IMR-90 (cell line): ENCODE data around the gene SLC38A8. TPM values are rescaled to one million over a fixed set of nuclear protein-coding genes. Genes with fewer than 3 reads are reported as not detected.

Experiments used
- ATAC-seq: fragments of 200-7000 bp; cut with Tn5 transposase; 2 replicates; pipeline ENCODE4 v1.9.1; 2020; ENCODE audit warnings: low read depth, mild to moderate bottlenecking, moderate library complexity
- BruUV-seq: library from RNA; stranded (reverse); fragments of 400-500 nt; replicated peaks from 2 replicates; lab custom pipeline; 2021; lab: Mats Ljungman, UMichigan
- CTCF ChIA-PET: fragments of 300-600 bp; formaldehyde crosslinking; extraction: SDS; loops from one replicate; lab custom pipeline; 2021; ENCODE audit warnings: antibody characterized with exemption; lab: Yijun Ruan, JAX
- POLR2A ChIA-PET: fragments of 300-600 bp; sonication (Branson Sonifier 250); formaldehyde crosslinking; loops from one replicate; lab custom pipeline; 2022; ENCODE audit warnings: antibody characterized with exemption; ENCODE audit not compliant: unreplicated experiment; lab: Charles Lee
- DNase-seq: peaks from one replicate; pipeline ENCODE4 v3.0.0; 2013
- H2AFZ ChIP-seq: replicated peaks from 2 replicates; pipeline ENCODE3; 2013; ENCODE audit warnings: low read length, mild to moderate bottlenecking; ENCODE audit not compliant: poor library complexity
- H2AK5ac ChIP-seq: 2 replicates; pipeline ENCODE4 v1.6.1; 2013; ENCODE audit warnings: low read depth, low read length, inconsistent platforms
- H2AK9ac ChIP-seq: replicated peaks from 2 replicates; pipeline ENCODE3; 2013; ENCODE audit warnings: mild to moderate bottlenecking, low read depth, low read length, moderate library complexity; ENCODE audit not compliant: poor library complexity
- H2BK120ac ChIP-seq: 2 replicates; pipeline ENCODE4 v1.6.1; 2013; ENCODE audit warnings: low read depth, low read length, inconsistent platforms
- H2BK15ac ChIP-seq: 3 replicates; pipeline ENCODE4 v1.6.1; 2013; ENCODE audit warnings: low read depth, low read length, inconsistent platforms
- H2BK20ac ChIP-seq: 2 replicates; pipeline ENCODE4 v1.6.1; 2013; ENCODE audit warnings: low read depth, mild to moderate bottlenecking, inconsistent platforms, low read length, moderate library complexity
- H2BK5ac ChIP-seq: 2 replicates; pipeline ENCODE4 v1.6.1; 2013; ENCODE audit warnings: mild to moderate bottlenecking, low read depth, low read length, inconsistent platforms; ENCODE audit not compliant: poor library complexity, severe bottlenecking
- H3K14ac ChIP-seq: replicated peaks from 2 replicates; pipeline ENCODE4 v1.6.1; 2013; ENCODE audit warnings: low read depth, low read length, inconsistent platforms
- H3K18ac ChIP-seq: 2 replicates; pipeline ENCODE4 v1.6.1; 2013; ENCODE audit warnings: low read depth, low read length, control low read depth
- H3K23ac ChIP-seq: 2 replicates; pipeline ENCODE4 v1.6.1; 2013; ENCODE audit warnings: low read depth, low read length, inconsistent platforms
- H3K27ac ChIP-seq: 2 replicates; pipeline ENCODE4 v1.5.1; 2013; ENCODE audit warnings: mild to moderate bottlenecking, control low read depth, low read length; ENCODE audit not compliant: insufficient read depth
- H3K27me3 ChIP-seq: 2 replicates; pipeline ENCODE4 v1.6.1; 2013; ENCODE audit warnings: low read length; ENCODE audit not compliant: control insufficient read depth, insufficient read depth
- H3K36me3 ChIP-seq: 2 replicates; pipeline ENCODE4 v1.6.1; 2013; ENCODE audit warnings: low read length, mixed read lengths; ENCODE audit not compliant: control insufficient read depth, insufficient read depth
- H3K4ac ChIP-seq: 2 replicates; pipeline ENCODE4 v1.6.1; 2013; ENCODE audit warnings: low read depth, low read length, inconsistent platforms
- H3K4me1 ChIP-seq: 2 replicates; pipeline ENCODE4 v1.6.1; 2013; ENCODE audit warnings: low read length, mixed read lengths; ENCODE audit not compliant: control insufficient read depth, insufficient read depth
- H3K4me2 ChIP-seq: 2 replicates; pipeline ENCODE4 v1.6.1; 2013; ENCODE audit warnings: low read depth, mild to moderate bottlenecking, control low read depth, low read length, moderate library complexity
- H3K4me3 ChIP-seq: 2 replicates; pipeline ENCODE4 v1.5.1; 2013; ENCODE audit warnings: low read depth, mild to moderate bottlenecking, control low read depth, low read length, moderate library complexity; ENCODE audit not compliant: insufficient read depth
- H3K56ac ChIP-seq: 2 replicates; pipeline ENCODE4 v1.6.1; 2013; ENCODE audit warnings: low read length, inconsistent platforms; ENCODE audit not compliant: insufficient read depth; ENCODE audit errors: extremely low read depth
- H3K79me1 ChIP-seq, 2 experiments: 2 replicates each; pipeline ENCODE4 v1.6.1; 2013; ENCODE audit warnings: low read length in 2 of 2, inconsistent platforms in 1 of 2, low read depth in 1 of 2
- H3K9ac ChIP-seq: 2 replicates; pipeline ENCODE4 v1.6.1; 2013; ENCODE audit warnings: low read depth, low read length, control low read depth
- H3K9me1 ChIP-seq: 2 replicates; pipeline ENCODE4 v1.6.1; 2013; ENCODE audit warnings: low read length, inconsistent platforms; ENCODE audit not compliant: insufficient read depth
- H3K9me3 ChIP-seq: 2 replicates; pipeline ENCODE4 v1.6.1; 2013; ENCODE audit warnings: low read length; ENCODE audit not compliant: control insufficient read depth, insufficient read depth
- H4K20me1 ChIP-seq: 2 replicates; pipeline ENCODE4 v1.6.1; 2013; ENCODE audit warnings: low read length, inconsistent platforms; ENCODE audit not compliant: insufficient read depth
- H4K5ac ChIP-seq: 2 replicates; pipeline ENCODE4 v1.6.1; 2013; ENCODE audit warnings: mild to moderate bottlenecking, low read depth, low read length, control low read depth
- H4K8ac ChIP-seq, 2 experiments: 2 replicates each; pipeline ENCODE4 v1.6.1; 2013; ENCODE audit warnings: low read depth in 2 of 2, low read length in 2 of 2, control low read depth in 1 of 2, inconsistent platforms in 1 of 2
- H4K91ac ChIP-seq: 2 replicates; pipeline ENCODE4 v1.6.1; 2013; ENCODE audit warnings: low read depth, low read length, inconsistent platforms; ENCODE audit not compliant: insufficient read depth
- CEBPB ChIP-seq: IDR thresholded peaks from 2 replicates; pipeline ENCODE4 v1.6.1; 2012; ENCODE audit warnings: low read depth, low read length, improper control_type of control experiment
- FOS ChIP-seq: fragments of 150-350 bp; IDR thresholded peaks from 2 replicates; pipeline ENCODE4 v1.6.1; 2016; ENCODE audit warnings: low read depth, low read length
- WGBS, 2 experiments: methylation state at CpG; one replicate each; pipeline versions ENCODE4 v1.1.5 to v1.1.7; 2013; ENCODE audit warnings: missing lambda C conversion rate in 2 of 2; ENCODE audit not compliant: insufficient read length in 1 of 2; ENCODE audit errors: extremely low coverage in 2 of 2; 5-methylcytosine and 5-hydroxymethylcytosine counted together
- dilution Hi-C: fragments of 300-500 bp; cut with HindIII; formaldehyde crosslinking; loops from one replicate; pipeline ENCODE4 v1.14.3; 2018; ENCODE audit warnings: low sequenced_read_pairs; ENCODE audit not compliant: unreplicated experiment
- in situ Hi-C: fragments of 300-500 bp; cut with MboI; formaldehyde crosslinking; loops from 3 replicates; pipeline ENCODE4 v1.14.3; 2019; ENCODE audit warnings: low sequenced_read_pairs, inconsistent platforms, mixed read lengths
- intact Hi-C: fragments of 100-400 bp; cut with micrococcal nuclease; formaldehyde crosslinking; loops from 2 replicates; pipeline ENCODE4 v1.10.0; 2022
- polyA plus RNA-seq, 3 experiments: library from polyadenylated mRNA; depleted of rRNA; stranded (reverse); fragments of >200 nt; gene quantifications; 2 replicates each; pipeline ENCODE4 v1.2.3, GENCODE V29; 2012; ENCODE audit warnings: low replicate concordance in 1 of 3
- total RNA-seq: library from RNA; depleted of rRNA; stranded (reverse); fragments of >200 nt; gene quantifications from 2 replicates; pipeline ENCODE4 v1.2.3, GENCODE V29; 2012

The SLC38A8 gene
- total and polyA plus RNA-seq, 2 of the 4 experiments (the other 2 are of a cell fraction) = not detected

DNA sequence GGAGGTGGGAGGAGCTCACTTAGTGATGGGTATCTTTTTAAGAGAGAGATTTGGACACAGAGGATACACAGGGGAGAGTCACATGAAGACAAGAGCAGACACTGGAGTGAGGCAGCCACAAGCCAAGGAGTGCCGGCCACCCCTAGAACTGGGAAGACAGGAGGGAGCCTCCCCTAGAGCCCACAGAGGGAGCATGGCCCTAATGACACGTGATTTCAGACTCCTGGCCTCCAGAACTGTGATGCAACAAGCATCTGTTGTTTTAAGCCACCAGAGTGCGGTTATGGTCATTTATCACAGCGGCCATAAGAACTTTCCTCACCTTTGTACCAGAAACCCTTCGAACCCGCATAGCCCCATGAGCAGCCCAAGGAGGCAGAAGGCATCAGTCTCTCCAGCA, 33.3 kb downstream of the SLC38A8 start:
- dilution Hi-C loops = no loop called here
- Histone ChIP-seq H4K20me1 (no peaks in the 10 kb centered on the region; the same call in 1 of the 2 replicates), H4K5ac (no peak overlapping the region), H3K9ac (no peak overlapping the region), H3K56ac (no peak overlapping the region), H2BK5ac (no peak overlapping the region), H2BK20ac (no peak overlapping the region), H2BK15ac (no peak overlapping the region), H4K91ac (no peak overlapping the region), H3K9me3 (peaks cover 6% of the 10 kb centered on the region), H3K27me3 (peaks cover 53% of the 10 kb centered on the region), H3K4me3 (no peak overlapping the region), H3K4me2 (no peak overlapping the region), H3K14ac (no peak overlapping the region), H3K4ac (no peak overlapping the region), H2AK5ac (no peak overlapping the region), H3K4me1 (no peaks in the 10 kb centered on the region), H2AFZ (no peak overlapping the region), H2BK120ac (no peak overlapping the region), H3K9me1 (no peaks in the 10 kb centered on the region), H3K18ac (no peak overlapping the region), H2AK9ac (no peak overlapping the region), H3K23ac (no peak overlapping the region), H3K36me3 (no peaks in the 10 kb centered on the region), H3K79me1 (no peaks in the 10 kb centered on the region), H4K8ac (no peak overlapping the region), H3K27ac (no peak overlapping the region)
- no peak for TF ChIP-seq FOS
- 0 out of 2 replicates have a peak, but pooled peaks have one; percentile 40 for TF ChIP-seq CEBPB
- intact Hi-C loops = no loop called here
- no peak for ATAC-seq
- ChIA-PET CTCF (interaction anchor here (0.7 kb wide), 1 partner anchor 1124 kb away, joined by 4 read pairs; no protein-coding TSS in a partner anchor), POLR2A (no interaction called here)
- DNase-seq = no peak
- 20% methylated on average over 1 of the region's 6 CpGs; no CpG with 5 or more reads in 1 of the 2 experiments for WGBS, 2 experiments
- in situ Hi-C loops = no loop called here
- BruUV-seq = no TSS peak
